GM21367 (cell line): ENCODE measurements around the gene CAMK1D.

Experiments
- ATAC-seq: cut with Tn5 transposase; IDR thresholded peaks from one replicate; pipeline ENCODE4 v1.9.1; 2021; ENCODE audit not compliant: unreplicated experiment

Gene CAMK1D

GRCh38 chr10:12510984-12511383, 161.6 kb downstream of the CAMK1D start:
- ATAC-seq: no peak

GRCh38 chr10:12511651-12512050, 162.3 kb downstream of the CAMK1D start:
- ATAC-seq: no peak

GRCh38 chr10:12512332-12513002, 163.1 kb downstream of the CAMK1D start:
- ATAC-seq: no peak

GRCh38 chr10:12513003-12513365, 163.6 kb downstream of the CAMK1D start:
- ATAC-seq: no peak

- no peak for ATAC-seq
Measured at GRCh38 chr10:12513775-12514673, 164.7 kb downstream of the CAMK1D start.

GRCh38 chr10:12518024-12518423, 168.7 kb downstream of the CAMK1D start:
- no peak for ATAC-seq

- no peak for ATAC-seq
Measured at GRCh38 chr10:12521423-12521822, 172.1 kb downstream of the CAMK1D start.

- ATAC-seq: no peak
Measured at GRCh38 chr10:12526311-12526710, 177.0 kb downstream of the CAMK1D start.

- ATAC-seq: no peak
Measured at GRCh38 chr10:12529976-12530375, 180.6 kb downstream of the CAMK1D start.

- ATAC-seq: no peak
Measured at GRCh38 chr10:12531305-12532220, 182.2 kb downstream of the CAMK1D start.

- ATAC-seq: no peak
Measured at GRCh38 chr10:12533151-12533550, 183.8 kb downstream of the CAMK1D start.

- ATAC-seq: no peak
Measured at GRCh38 chr10:12533723-12534122, 184.4 kb downstream of the CAMK1D start.

- ATAC-seq: no peak
Measured at GRCh38 chr10:12534824-12535223, 185.5 kb downstream of the CAMK1D start.

- no peak for ATAC-seq
Measured at GRCh38 chr10:12535656-12536055, 186.3 kb downstream of the CAMK1D start.

GRCh38 chr10:12538491-12538995, 189.2 kb downstream of the CAMK1D start:
- ATAC-seq: no peak

GRCh38 chr10:12539350-12540164, 190.2 kb downstream of the CAMK1D start:
- no peak for ATAC-seq

- ATAC-seq: no peak
Measured at GRCh38 chr10:12540341-12540781, 191.0 kb downstream of the CAMK1D start.

- ATAC-seq: no peak
Measured at GRCh38 chr10:12541446-12542067, 192.2 kb downstream of the CAMK1D start.

GRCh38 chr10:12542133-12542670, 192.9 kb downstream of the CAMK1D start:
- no peak for ATAC-seq
